ENCODE results near the gene FUBP3. TPM values are rescaled to one million over a fixed set of nuclear protein-coding genes. Genes with fewer than 3 reads are reported as not detected.
"Not testable (repeated sequence)": the region's sequence is repeated elsewhere in the genome, so short reads cannot be mapped to it uniquely, and the experiment has no call there.

The FUBP3 gene
- total RNA-seq, 1 donor from 2014 or later, result 50.6 TPM

- Mint-ChIP-seq H3K4me1 (ENCODE audit: low read depth) (no peaks in the 10 kb centered on the region), H3K27ac (no peak overlapping the region), H3K27me3 (ENCODE audit: low read depth) (peaks cover 20% of the 10 kb centered on the region), H3K36me3 (ENCODE audit: low read depth) (no peaks in the 10 kb centered on the region), H3K9me3 (no peaks in the 10 kb centered on the region), H3K4me3 (ENCODE audit: low read depth) (no peak overlapping the region)
- intact Hi-C loops (cut with micrococcal nuclease), result no loop called here
- DNase-seq (ENCODE audit: low spot score), result no peak
Observed at GRCh38 chr9:130543368-130543767, 36.0 kb upstream of the FUBP3 start.

- no peak for DNase-seq (ENCODE audit: low spot score)
- Mint-ChIP-seq H3K4me1 (ENCODE audit: low read depth) (no peaks in the 10 kb centered on the region), H3K36me3 (ENCODE audit: low read depth) (no peaks in the 10 kb centered on the region), H3K4me3 (ENCODE audit: low read depth) (no peak overlapping the region), H3K27ac (no peak overlapping the region), H3K27me3 (ENCODE audit: low read depth) (peaks cover 15% of the 10 kb centered on the region), H3K9me3 (peaks cover 2% of the 10 kb centered on the region)
- intact Hi-C loops (cut with micrococcal nuclease), result no loop called here
Observed at GRCh38 chr9:130543859-130544258, 35.5 kb upstream of the FUBP3 start.

- H3K27me3 Mint-ChIP-seq (ENCODE audit: low read depth), result peaks cover 13% of the 10 kb centered on the region
- peaks cover 7% of the 10 kb centered on the region for H3K9me3 Mint-ChIP-seq
- H3K4me1 Mint-ChIP-seq (ENCODE audit: low read depth), result no peaks in the 10 kb centered on the region
- intact Hi-C loops (cut with micrococcal nuclease), result no loop called here
- no peak overlapping the region for H3K4me3 Mint-ChIP-seq (ENCODE audit: low read depth)
- no peak for DNase-seq (ENCODE audit: low spot score)
- H3K27ac Mint-ChIP-seq, result no peak overlapping the region
- H3K36me3 Mint-ChIP-seq (ENCODE audit: low read depth), result no peaks in the 10 kb centered on the region
Observed at GRCh38 chr9:130544364-130544763, 35.0 kb upstream of the FUBP3 start.

- Mint-ChIP-seq H3K36me3 (ENCODE audit: low read depth) (no peaks in the 10 kb centered on the region), H3K4me3 (ENCODE audit: low read depth) (no peak overlapping the region), H3K27ac (no peak overlapping the region), H3K27me3 (ENCODE audit: low read depth) (peaks cover 2% of the 10 kb centered on the region), H3K4me1 (ENCODE audit: low read depth) (no peaks in the 10 kb centered on the region), H3K9me3 (peaks cover 11% of the 10 kb centered on the region)
- intact Hi-C loops (cut with micrococcal nuclease), result no loop called here
- no peak for DNase-seq (ENCODE audit: low spot score)
Observed at GRCh38 chr9:130548103-130548502, 31.3 kb upstream of the FUBP3 start.

GRCh38 chr9:130549093-130549735, 30.2 kb upstream of the FUBP3 start:
- Mint-ChIP-seq H3K4me3 (ENCODE audit: low read depth) (no peak overlapping the region), H3K27me3 (ENCODE audit: low read depth) (peaks cover 2% of the 10 kb centered on the region), H3K27ac (no peak overlapping the region), H3K36me3 (ENCODE audit: low read depth) (no peaks in the 10 kb centered on the region), H3K9me3 (peaks cover 11% of the 10 kb centered on the region), H3K4me1 (ENCODE audit: low read depth) (no peaks in the 10 kb centered on the region)
- no peak for DNase-seq (ENCODE audit: low spot score)
- intact Hi-C loops (cut with micrococcal nuclease), result no loop called here

- Mint-ChIP-seq H3K27ac (no peak overlapping the region), H3K4me1 (ENCODE audit: low read depth) (no peaks in the 10 kb centered on the region), H3K9me3 (peaks cover 2% of the 10 kb centered on the region), H3K36me3 (ENCODE audit: low read depth) (no peaks in the 10 kb centered on the region), H3K4me3 (ENCODE audit: low read depth) (no peak overlapping the region), H3K27me3 (ENCODE audit: low read depth) (no peaks in the 10 kb centered on the region)
- intact Hi-C loops (cut with micrococcal nuclease), result no loop called here
- no peak for DNase-seq (ENCODE audit: low spot score)
Observed at GRCh38 chr9:130554606-130555005, 24.8 kb upstream of the FUBP3 start.

- Mint-ChIP-seq H3K9me3 (no peaks in the 10 kb centered on the region), H3K4me3 (ENCODE audit: low read depth) (no peak overlapping the region), H3K27ac (no peak overlapping the region), H3K36me3 (ENCODE audit: low read depth) (no peaks in the 10 kb centered on the region), H3K27me3 (ENCODE audit: low read depth) (no peaks in the 10 kb centered on the region), H3K4me1 (ENCODE audit: low read depth) (no peaks in the 10 kb centered on the region)
- intact Hi-C loops (cut with micrococcal nuclease), result no loop called here
- DNase-seq (ENCODE audit: low spot score), result no peak
Observed at GRCh38 chr9:130555061-130555460, 24.3 kb upstream of the FUBP3 start.

GRCh38 chr9:130555968-130556367, 23.4 kb upstream of the FUBP3 start:
- Mint-ChIP-seq H3K9me3 (no peaks in the 10 kb centered on the region), H3K27me3 (ENCODE audit: low read depth) (no peaks in the 10 kb centered on the region), H3K4me1 (ENCODE audit: low read depth) (no peaks in the 10 kb centered on the region), H3K27ac (no peak overlapping the region), H3K4me3 (ENCODE audit: low read depth) (no peak overlapping the region), H3K36me3 (ENCODE audit: low read depth) (no peaks in the 10 kb centered on the region)
- no peak for DNase-seq (ENCODE audit: low spot score)
- intact Hi-C loops (cut with micrococcal nuclease), result no loop called here

- intact Hi-C loops (cut with micrococcal nuclease), result no loop called here
- no peaks in the 10 kb centered on the region for H3K36me3 Mint-ChIP-seq (ENCODE audit: low read depth)
- H3K27ac Mint-ChIP-seq, result no peak overlapping the region
- H3K4me3 Mint-ChIP-seq (ENCODE audit: low read depth), result no peak overlapping the region
- H3K9me3 Mint-ChIP-seq, result no peaks in the 10 kb centered on the region
- H3K4me1 Mint-ChIP-seq (ENCODE audit: low read depth), result no peaks in the 10 kb centered on the region
- no peak for DNase-seq (ENCODE audit: low spot score)
- no peaks in the 10 kb centered on the region for H3K27me3 Mint-ChIP-seq (ENCODE audit: low read depth)
Observed at GRCh38 chr9:130556396-130557076, 22.8 kb upstream of the FUBP3 start.

- H3K4me3 Mint-ChIP-seq (ENCODE audit: low read depth), result no peak overlapping the region
- no peak overlapping the region for H3K27ac Mint-ChIP-seq
- no peak for DNase-seq (ENCODE audit: low spot score)
- intact Hi-C loops (cut with micrococcal nuclease), result no loop called here
- no peaks in the 10 kb centered on the region for H3K27me3 Mint-ChIP-seq (ENCODE audit: low read depth)
- H3K9me3 Mint-ChIP-seq, result no peaks in the 10 kb centered on the region
- no peaks in the 10 kb centered on the region for H3K4me1 Mint-ChIP-seq (ENCODE audit: low read depth)
- no peaks in the 10 kb centered on the region for H3K36me3 Mint-ChIP-seq (ENCODE audit: low read depth)
Observed at GRCh38 chr9:130557077-130557468, 22.3 kb upstream of the FUBP3 start.

- no peak overlapping the region for H3K27ac Mint-ChIP-seq
- H3K4me1 Mint-ChIP-seq (ENCODE audit: low read depth), result no peaks in the 10 kb centered on the region
- intact Hi-C loops (cut with micrococcal nuclease), result no loop called here
- no peaks in the 10 kb centered on the region for H3K27me3 Mint-ChIP-seq (ENCODE audit: low read depth)
- H3K4me3 Mint-ChIP-seq (ENCODE audit: low read depth), result no peak overlapping the region
- H3K36me3 Mint-ChIP-seq (ENCODE audit: low read depth), result no peaks in the 10 kb centered on the region
- DNase-seq (ENCODE audit: low spot score), result no peak
- H3K9me3 Mint-ChIP-seq, result no peaks in the 10 kb centered on the region
Observed at GRCh38 chr9:130561056-130561455, 18.3 kb upstream of the FUBP3 start.

- H3K9me3 Mint-ChIP-seq; H3K27ac Mint-ChIP-seq; H3K36me3 Mint-ChIP-seq (ENCODE audit: low read depth); H3K4me1 Mint-ChIP-seq (ENCODE audit: low read depth); DNase-seq (ENCODE audit: low spot score); H3K27me3 Mint-ChIP-seq (ENCODE audit: low read depth); H3K4me3 Mint-ChIP-seq (ENCODE audit: low read depth); intact Hi-C loops (cut with micrococcal nuclease): not testable (repeated sequence)
Observed at GRCh38 chr9:130562525-130562924, 16.9 kb upstream of the FUBP3 start.

GRCh38 chr9:130563797-130564196, 15.6 kb upstream of the FUBP3 start:
- Mint-ChIP-seq H3K9me3 (no peaks in the 10 kb centered on the region), H3K4me3 (ENCODE audit: low read depth) (no peak overlapping the region), H3K27ac (no peak overlapping the region), H3K36me3 (ENCODE audit: low read depth) (no peaks in the 10 kb centered on the region), H3K27me3 (ENCODE audit: low read depth) (no peaks in the 10 kb centered on the region), H3K4me1 (ENCODE audit: low read depth) (no peaks in the 10 kb centered on the region)
- no peak for DNase-seq (ENCODE audit: low spot score)
- intact Hi-C loops (cut with micrococcal nuclease), result no loop called here
